ENCODE measurements around the gene NES.
"Not testable (repeated sequence)": the region's sequence is repeated elsewhere in the genome, so short reads cannot be mapped to it uniquely, and the experiment has no call there.

The NES gene

DNA sequence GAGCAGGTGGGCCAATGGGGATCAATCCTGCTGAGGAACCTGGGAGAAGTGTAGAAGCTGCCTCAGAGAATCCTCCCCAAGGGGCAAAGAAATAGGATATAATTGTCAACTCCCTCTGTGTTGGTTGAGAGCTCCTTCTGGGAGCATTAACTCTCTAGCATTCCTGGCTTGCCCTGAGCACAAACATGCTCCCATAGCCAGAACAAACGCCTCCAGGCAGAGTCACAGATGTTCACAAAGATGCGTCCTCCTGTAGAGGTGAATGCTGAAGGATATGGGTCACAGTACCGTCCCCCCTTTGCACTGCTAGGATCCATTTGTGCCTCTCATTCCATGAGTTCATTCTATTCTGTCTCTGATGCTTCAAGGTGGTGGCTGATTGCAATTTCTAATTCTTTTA lies 44.9 kb downstream of the NES start:
- no peak overlapping the region for H2AFZ ChIP-seq (ENCODE audit: low read depth, low read length, severe bottlenecking)
- no peaks in the 10 kb centered on the region for H3K36me3 ChIP-seq (ENCODE audit: low read length)
- TF ChIP-seq EZH2phosphoT487 (conservative IDR thresholded peaks at IDR 0.05; ENCODE audit: low read length) = no peak
- TF ChIP-seq, protein P1, sequence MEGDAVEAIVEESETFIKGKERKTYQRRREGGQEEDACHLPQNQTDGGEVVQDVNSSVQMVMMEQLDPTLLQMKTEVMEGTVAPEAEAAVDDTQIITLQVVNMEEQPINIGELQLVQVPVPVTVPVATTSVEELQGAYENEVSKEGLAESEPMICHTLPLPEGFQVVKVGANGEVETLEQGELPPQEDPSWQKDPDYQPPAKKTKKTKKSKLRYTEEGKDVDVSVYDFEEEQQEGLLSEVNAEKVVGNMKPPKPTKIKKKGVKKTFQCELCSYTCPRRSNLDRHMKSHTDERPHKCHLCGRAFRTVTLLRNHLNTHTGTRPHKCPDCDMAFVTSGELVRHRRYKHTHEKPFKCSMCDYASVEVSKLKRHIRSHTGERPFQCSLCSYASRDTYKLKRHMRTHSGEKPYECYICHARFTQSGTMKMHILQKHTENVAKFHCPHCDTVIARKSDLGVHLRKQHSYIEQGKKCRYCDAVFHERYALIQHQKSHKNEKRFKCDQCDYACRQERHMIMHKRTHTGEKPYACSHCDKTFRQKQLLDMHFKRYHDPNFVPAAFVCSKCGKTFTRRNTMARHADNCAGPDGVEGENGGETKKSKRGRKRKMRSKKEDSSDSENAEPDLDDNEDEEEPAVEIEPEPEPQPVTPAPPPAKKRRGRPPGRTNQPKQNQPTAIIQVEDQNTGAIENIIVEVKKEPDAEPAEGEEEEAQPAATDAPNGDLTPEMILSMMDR (IDR thresholded peaks at IDR 0.05; ENCODE audit: insufficient read depth, low read length, poor library complexity, severe bottlenecking) = no peak
- no peak overlapping the region for H3K9ac ChIP-seq (ENCODE audit: low read length)
- no peaks in the 10 kb centered on the region for H3K79me2 ChIP-seq (ENCODE audit: insufficient read depth, low read length)
- 0 out of 2 replicates have a peak, but pooled peaks cover 1% of the 10 kb centered on the region for H3F3A ChIP-seq (ENCODE audit: insufficient read depth)
- no peaks in the 10 kb centered on the region for H3K9me3 ChIP-seq (ENCODE audit: insufficient read depth, low read length)
- H4K20me1 ChIP-seq (ENCODE audit: low read depth, low read length) = no peaks in the 10 kb centered on the region
- H3K4me2 ChIP-seq (ENCODE audit: low read depth, low read length, poor library complexity, severe bottlenecking) = no peak overlapping the region
- H3K27me3 ChIP-seq (ENCODE audit: low read length) = no peaks in the 10 kb centered on the region
- H3K27ac ChIP-seq (ENCODE audit: low read depth, low read length) = no peak overlapping the region
- H3K4me3 ChIP-seq (ENCODE audit: insufficient read depth, low read length, poor library complexity, severe bottlenecking) = no peak overlapping the region
- no peaks in the 10 kb centered on the region for H3K9me2 ChIP-seq (replicated peaks; ENCODE audit: insufficient read depth, low read length)

DNA sequence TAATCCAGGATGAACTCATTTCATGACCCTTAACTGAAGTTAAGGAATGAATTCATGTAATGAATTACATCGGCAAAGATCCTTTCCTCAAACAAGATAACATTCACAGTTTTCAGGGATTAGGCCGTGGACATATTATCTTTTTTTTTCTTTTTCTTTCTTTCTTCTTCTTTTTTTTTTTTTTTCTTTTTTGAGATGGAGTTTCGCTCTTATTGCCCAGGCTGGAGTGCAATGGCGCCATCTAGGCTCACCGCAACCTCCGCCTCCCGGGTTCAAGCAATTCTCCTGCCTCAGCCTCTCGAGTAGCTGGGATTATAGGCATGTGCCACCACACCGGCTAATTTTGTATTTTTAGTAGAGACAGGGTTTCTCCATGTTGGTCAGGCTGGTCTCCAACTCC lies 46.1 kb downstream of the NES start:
- H2AFZ ChIP-seq (ENCODE audit: low read depth, low read length, severe bottlenecking); H3K27ac ChIP-seq (ENCODE audit: low read depth, low read length); H4K20me1 ChIP-seq (ENCODE audit: low read depth, low read length); H3K79me2 ChIP-seq (ENCODE audit: insufficient read depth, low read length); H3K36me3 ChIP-seq (ENCODE audit: low read length); H3K9ac ChIP-seq (ENCODE audit: low read length); H3F3A ChIP-seq (ENCODE audit: insufficient read depth); H3K27me3 ChIP-seq (ENCODE audit: low read length); H3K4me2 ChIP-seq (ENCODE audit: low read depth, low read length, poor library complexity, severe bottlenecking); H3K4me3 ChIP-seq (ENCODE audit: insufficient read depth, low read length, poor library complexity, severe bottlenecking); H3K9me2 ChIP-seq (replicated peaks; ENCODE audit: insufficient read depth, low read length); H3K9me3 ChIP-seq (ENCODE audit: insufficient read depth, low read length): not testable (repeated sequence)

DNA sequence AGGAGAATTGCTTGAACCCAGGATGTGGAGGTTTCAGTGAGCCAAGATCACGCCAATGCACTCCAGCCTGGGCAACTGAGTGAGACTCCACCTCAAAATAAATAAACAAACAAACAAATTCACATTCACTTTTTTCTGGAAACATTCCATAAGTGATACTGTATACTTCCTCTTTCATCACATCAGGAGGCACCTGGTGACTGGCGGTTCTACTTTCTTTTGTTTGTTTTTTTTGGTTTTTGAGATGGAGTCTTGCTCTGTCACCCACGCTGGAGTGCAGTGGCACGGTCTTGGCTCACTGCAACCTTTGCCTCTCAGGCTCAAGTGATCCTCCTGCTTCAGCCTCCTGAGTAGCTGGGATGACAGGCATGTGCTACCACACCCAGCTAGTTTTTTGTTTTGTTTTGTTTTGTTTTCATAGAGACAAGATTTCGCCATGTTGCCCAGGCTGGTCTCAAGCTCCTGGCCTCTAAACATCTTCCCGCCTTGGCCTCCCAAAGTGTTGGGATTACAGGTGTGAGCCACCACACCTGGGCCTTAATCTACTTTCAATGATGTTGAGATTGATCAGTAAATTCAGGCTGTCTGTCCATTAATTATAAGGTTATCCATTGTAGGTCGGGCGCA lies 47.3 kb downstream of the NES start:
- Histone ChIP-seq H3K4me3 (ENCODE audit: insufficient read depth, low read length, poor library complexity, severe bottlenecking) (no peak overlapping the region), H2AFZ (ENCODE audit: low read depth, low read length, severe bottlenecking) (no peak overlapping the region), H3K79me2 (ENCODE audit: insufficient read depth, low read length) (no peaks in the 10 kb centered on the region), H3F3A (ENCODE audit: insufficient read depth) (0 out of 2 replicates have a peak, but pooled peaks cover 3% of the 10 kb centered on the region), H3K27me3 (ENCODE audit: low read length) (no peaks in the 10 kb centered on the region), H4K20me1 (ENCODE audit: low read depth, low read length) (no peaks in the 10 kb centered on the region), H3K9me3 (ENCODE audit: insufficient read depth, low read length) (no peaks in the 10 kb centered on the region), H3K27ac (ENCODE audit: low read depth, low read length) (no peak overlapping the region), H3K4me2 (ENCODE audit: low read depth, low read length, poor library complexity, severe bottlenecking) (no peak overlapping the region), H3K36me3 (ENCODE audit: low read length) (no peaks in the 10 kb centered on the region), H3K9ac (ENCODE audit: low read length) (no peak overlapping the region), H3K9me2 (replicated peaks; ENCODE audit: insufficient read depth, low read length) (no peaks in the 10 kb centered on the region)
- TF ChIP-seq, protein P1 (IDR thresholded peaks at IDR 0.05; ENCODE audit: insufficient read depth, low read length, poor library complexity, severe bottlenecking) = no peak
- no peak for TF ChIP-seq EZH2phosphoT487 (conservative IDR thresholded peaks at IDR 0.05; ENCODE audit: low read length)

DNA sequence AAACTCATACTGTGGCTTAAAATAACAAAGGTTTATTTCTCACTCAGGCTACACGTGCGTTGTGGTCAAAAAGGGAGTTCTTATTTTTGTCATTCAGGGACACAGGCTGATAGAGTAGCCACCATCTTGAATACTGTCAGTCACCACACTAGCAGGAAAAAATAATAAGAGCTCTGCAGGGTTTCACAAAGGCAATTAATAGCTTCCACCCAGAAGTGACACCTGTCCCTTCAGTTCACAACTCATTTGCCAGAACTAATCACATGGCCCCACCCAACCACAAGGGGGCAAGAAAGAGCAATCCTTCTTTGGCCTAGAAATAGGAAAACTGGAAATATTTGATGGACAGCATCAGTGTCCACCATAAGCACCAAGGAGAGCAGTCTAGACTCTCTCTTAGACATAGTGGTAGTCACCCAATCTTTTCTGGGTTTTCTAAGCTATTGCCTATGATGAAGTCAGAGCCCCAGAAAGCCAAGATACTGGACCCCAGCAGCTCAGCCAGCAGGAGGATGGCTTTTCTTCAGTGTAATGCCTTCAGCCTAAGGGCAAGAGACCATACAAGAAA lies 49.8 kb downstream of the NES start:
- Histone ChIP-seq H3K27ac (ENCODE audit: low read depth, low read length) (no peak overlapping the region), H3K9ac (ENCODE audit: low read length) (no peak overlapping the region), H3K9me3 (ENCODE audit: insufficient read depth, low read length) (no peaks in the 10 kb centered on the region), H3K36me3 (ENCODE audit: low read length) (no peaks in the 10 kb centered on the region), H2AFZ (ENCODE audit: low read depth, low read length, severe bottlenecking) (no peak overlapping the region), H3K4me3 (ENCODE audit: insufficient read depth, low read length, poor library complexity, severe bottlenecking) (no peak overlapping the region), H3K79me2 (ENCODE audit: insufficient read depth, low read length) (no peaks in the 10 kb centered on the region), H3K4me2 (ENCODE audit: low read depth, low read length, poor library complexity, severe bottlenecking) (no peak overlapping the region), H3F3A (ENCODE audit: insufficient read depth) (0 out of 2 replicates have a peak, but pooled peaks cover 3% of the 10 kb centered on the region), H3K27me3 (ENCODE audit: low read length) (no peaks in the 10 kb centered on the region), H3K9me2 (replicated peaks; ENCODE audit: insufficient read depth, low read length) (no peaks in the 10 kb centered on the region), H4K20me1 (ENCODE audit: low read depth, low read length) (no peaks in the 10 kb centered on the region)
- TF ChIP-seq, protein P1 (IDR thresholded peaks at IDR 0.05; ENCODE audit: insufficient read depth, low read length, poor library complexity, severe bottlenecking) = peak; percentile 62
- no peak for TF ChIP-seq EZH2phosphoT487 (conservative IDR thresholded peaks at IDR 0.05; ENCODE audit: low read length)

Measured in SU-DHL-6 (cell line).